ENCODE data around the gene WDR33.
"Not testable (repeated sequence)": the region's sequence is repeated elsewhere in the genome, so short reads cannot be mapped to it uniquely, and the experiment has no call there.

WDR33 gene

DNA sequence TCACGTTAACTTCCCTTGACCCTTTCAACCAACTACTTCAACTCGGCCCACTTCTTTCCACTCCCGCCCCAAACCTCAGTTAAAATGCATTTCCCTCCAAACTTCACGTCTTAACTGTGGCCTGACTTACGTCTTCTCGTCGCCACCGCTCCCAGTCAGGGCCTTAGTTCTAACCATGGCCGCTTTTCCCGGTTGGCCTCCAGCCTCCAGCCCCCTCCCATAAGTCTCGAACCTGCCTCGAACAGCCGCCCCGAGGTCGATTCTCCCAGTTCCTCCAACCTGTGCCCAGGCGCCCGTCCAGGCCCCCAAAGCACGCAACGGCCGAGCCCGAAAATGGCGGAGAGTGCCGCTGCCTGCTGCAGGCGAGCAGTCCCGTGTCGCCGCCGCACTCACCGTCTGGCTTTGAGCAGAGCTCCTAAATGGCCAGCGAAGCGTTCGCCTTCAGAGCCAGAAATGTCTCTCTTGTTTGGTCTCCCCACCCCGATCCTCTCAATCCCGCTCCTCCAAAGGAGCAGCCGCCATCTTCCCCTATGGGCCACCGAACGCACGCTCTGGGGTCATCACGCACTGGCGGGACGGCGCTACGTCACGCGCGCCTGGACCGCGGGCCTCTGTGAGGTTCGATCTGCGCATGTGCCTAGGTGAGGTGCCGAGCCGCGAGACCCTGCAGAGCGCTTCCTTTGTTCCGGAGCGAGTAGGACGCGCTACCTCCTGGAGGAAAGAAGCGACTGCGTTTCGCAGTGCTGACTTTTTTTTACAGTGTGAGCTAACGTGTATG lies at the start of gene WDR33:
WDR33 (minus strand) TSS at position 553 of the 778 bp plus-strand sequence. CDS start 40,190 bp downstream, outside the sequence.
- DNase-seq (ENCODE audit: low read depth in 2 of 2), result peak; percentile 91

DNA sequence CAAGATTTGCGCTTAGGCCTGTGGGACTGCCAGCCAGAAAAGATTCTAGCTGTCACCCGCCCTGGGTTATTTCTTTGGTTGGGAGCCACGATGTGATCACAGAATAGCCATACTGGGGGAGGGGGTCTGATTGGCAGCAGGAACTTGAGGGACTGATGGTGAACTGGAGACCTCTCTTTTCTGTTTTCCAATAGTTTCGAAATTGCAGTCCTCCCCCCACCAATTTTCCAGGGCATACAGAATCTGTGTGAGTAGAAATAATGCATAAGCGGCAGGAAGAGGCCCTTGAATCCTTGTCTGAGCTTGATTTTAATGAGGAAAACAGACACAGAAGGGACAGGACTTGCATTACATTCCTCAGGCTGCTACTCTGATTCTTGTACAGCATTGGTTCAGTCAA lies 49.2 kb upstream of the WDR33 start:
- DNase-seq (ENCODE audit: low read depth in 2 of 2), result no peak

- DNase-seq (ENCODE audit: low read depth in 2 of 2), result peak; percentile 7 to 45
These were observed 48.7 kb upstream of the WDR33 start for GRCh38 chr2:127859712-127860085.

DNA sequence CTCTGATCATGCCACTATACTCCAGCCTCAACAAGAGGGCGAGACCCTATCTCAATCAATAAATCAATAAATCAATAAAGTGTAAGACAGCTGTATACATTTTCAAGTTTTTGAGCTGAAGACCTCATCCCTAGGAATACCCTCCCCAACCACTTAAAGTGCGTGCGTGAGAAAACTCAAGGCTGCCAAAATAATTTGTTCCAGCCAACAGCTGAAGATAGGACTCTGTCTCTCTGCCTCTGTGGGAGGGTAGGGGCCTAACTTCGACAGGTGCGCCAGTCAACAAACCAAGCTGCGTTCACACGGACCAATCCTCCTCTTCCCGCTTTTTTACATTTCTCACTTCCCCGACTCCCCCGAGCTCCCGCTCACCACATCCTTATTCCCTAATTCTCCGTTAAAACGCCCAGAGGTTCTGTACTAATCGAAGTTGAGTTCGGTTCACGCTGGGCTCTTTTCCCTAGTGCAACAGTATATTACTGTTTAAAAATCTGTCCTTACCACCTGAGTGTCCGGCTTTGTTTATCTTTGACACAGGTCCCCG lies 46.4 kb upstream of the WDR33 start:
- no peak for DNase-seq (ENCODE audit: low read depth in 2 of 2)

- DNase-seq (ENCODE audit: low read depth in 2 of 2), result no peak
These were observed 42.7 kb upstream of the WDR33 start for GRCh38 chr2:127853671-127854070.

- DNase-seq (ENCODE audit: low read depth in 2 of 2), result no peak
These were observed 41.4 kb upstream of the WDR33 start for GRCh38 chr2:127852388-127852787.

- no peak for DNase-seq (ENCODE audit: low read depth in 2 of 2)
These were observed 37.0 kb upstream of the WDR33 start for GRCh38 chr2:127847931-127848330.

DNA sequence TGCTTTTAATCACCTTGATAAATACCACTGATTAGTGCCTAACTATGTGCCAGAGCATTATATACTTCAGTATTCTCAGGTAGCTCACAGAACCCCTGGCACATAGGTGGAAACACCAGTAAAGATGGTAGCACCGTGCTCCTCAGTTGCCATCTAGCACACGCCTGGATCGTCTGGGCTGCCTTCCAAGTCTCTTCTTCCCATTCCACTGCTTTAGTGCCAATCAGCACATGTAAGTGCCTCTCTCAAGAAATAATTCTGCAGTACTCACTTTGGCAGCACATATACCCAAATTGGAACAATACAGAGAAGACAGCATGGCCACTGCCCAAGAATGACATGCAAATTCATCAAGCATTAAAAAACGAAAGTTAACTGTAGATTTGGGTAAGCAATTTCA lies 34.0 kb upstream of the WDR33 start:
- DNase-seq (ENCODE audit: low read depth in 2 of 2), result no peak

DNA sequence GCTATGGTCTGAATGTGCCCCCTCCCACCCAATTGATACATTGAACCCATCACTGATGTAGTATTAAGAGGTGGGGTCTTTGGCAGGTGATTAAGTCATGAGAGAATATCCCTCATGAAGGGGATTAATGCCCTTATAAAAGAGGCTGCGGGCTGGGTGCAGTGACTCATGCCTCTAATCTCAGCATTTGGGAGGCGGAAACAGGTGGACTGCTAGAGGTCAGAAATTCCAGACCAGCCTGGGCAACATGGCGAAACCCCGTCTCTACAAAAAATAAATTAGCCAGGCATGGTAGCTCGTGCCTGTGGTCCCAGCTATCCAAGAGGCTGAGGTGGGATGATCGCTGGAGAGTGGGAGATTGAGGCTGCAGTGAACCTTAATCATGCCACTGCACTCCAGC lies 32.7 kb upstream of the WDR33 start:
- DNase-seq (ENCODE audit: low read depth in 2 of 2), result no peak

GRCh38 chr2:127841466-127842178 lies 30.7 kb upstream of the WDR33 start:
- no peak for DNase-seq (ENCODE audit: low read depth in 2 of 2)

GRCh38 chr2:127840893-127841292 lies 29.9 kb upstream of the WDR33 start:
- no peak for DNase-seq (ENCODE audit: low read depth in 2 of 2)

- no peak for DNase-seq (ENCODE audit: low read depth in 2 of 2)
These were observed 24.0 kb upstream of the WDR33 start for GRCh38 chr2:127834951-127835350.

DNA sequence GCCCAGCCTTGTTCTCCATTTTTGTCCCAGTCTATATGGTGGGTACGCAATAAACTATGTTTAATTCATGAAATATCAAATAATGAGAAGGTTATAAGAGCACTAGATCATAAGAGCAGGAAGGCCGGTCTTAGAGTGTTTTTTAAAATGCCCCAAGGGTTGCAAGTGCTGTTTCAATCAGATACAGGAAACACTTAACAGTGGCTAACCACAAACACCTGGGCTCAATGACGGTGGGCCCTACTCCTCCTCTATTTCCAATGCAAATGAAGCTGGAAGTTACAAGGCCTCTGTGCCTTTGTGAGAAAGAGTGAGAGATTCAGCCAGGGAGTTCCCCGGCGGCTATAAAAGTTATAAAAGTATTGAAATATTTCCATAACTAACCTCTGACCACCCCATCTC lies 18.9 kb upstream of the WDR33 start:
- peak; percentile 20 to 21 for DNase-seq (ENCODE audit: low read depth in 2 of 2)

DNA sequence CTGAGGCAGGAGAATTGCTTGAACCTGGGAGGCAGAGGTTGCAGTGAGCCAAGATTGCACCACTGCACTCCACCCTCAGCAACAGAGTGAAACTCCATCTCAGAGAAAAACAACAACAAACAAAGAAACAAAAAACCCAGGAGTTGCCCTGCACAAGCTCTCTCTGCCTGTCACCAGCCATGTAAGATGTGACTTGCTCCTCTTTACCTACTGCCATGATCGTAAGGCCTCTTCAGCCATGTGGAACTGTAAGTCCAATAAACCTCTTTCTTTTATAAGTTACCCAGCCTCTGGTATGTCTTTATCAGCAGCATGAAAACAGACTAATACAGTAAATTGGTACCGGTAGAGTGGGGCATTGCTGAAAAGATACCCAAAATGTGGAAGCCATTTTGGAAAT lies 15.7 kb upstream of the WDR33 start:
- not testable (repeated sequence) for DNase-seq (ENCODE audit: low read depth in 2 of 2)

DNA sequence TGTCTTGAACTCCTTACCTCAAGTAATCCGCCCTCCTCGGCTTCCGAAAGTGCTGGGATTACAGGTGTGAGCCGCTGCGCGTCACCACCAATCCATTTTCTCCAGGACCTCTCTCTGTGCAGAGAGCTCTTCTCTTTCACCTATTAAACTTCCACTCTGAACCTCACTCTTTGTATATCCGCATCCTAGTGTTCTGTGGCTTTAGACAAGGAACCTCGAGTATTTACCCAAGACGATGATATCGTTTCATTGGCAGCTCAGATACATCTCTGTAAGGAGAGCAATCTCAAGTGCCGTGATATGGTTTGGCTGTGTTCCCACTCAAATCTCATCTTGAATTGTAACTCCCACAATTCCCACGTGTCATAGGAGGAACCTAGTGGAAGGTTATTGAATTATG lies 15.1 kb upstream of the WDR33 start:
- DNase-seq (ENCODE audit: low read depth in 2 of 2), result no peak

- no peak for DNase-seq (ENCODE audit: low read depth in 2 of 2)
These were observed 9.2 kb upstream of the WDR33 start for GRCh38 chr2:127820080-127820668.

DNA sequence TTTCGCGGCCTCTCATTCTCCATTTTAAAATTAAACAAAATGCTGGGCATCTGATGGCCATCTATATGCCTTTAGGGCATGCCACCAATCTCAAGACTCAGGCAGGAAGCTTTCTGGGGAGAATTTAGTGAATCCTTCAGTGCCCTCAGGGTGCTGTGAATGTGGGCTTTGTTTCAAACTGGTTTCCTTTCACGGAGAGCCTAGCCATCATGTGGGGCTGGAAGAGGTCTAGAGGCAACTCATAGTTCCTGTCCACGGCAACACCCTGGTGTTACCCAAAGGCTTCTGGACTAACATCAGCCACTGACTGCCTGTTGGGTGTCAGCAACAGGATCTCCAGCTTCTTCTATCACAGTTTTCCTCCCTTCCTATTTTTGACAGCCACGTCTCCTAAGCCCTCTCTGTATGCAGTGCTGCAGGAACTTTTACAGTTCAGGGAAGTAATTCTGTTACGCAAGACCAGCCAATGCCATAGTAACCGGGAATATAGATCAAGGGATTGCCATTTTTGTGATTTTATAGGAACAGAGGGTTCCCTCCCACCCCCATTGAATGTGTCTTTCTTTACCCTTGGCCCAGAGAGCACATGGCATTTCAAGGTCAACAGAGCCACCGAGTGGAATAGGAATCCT lies 7.9 kb upstream of the WDR33 start:
- DNase-seq (ENCODE audit: low read depth in 2 of 2), result no peak

GRCh38 chr2:127818241-127818640 lies 7.3 kb upstream of the WDR33 start:
- no peak for DNase-seq (ENCODE audit: low read depth in 2 of 2)

- no peak for DNase-seq (ENCODE audit: low read depth in 2 of 2)
These were observed 3.7 kb upstream of the WDR33 start for GRCh38 chr2:127814677-127815076.

GRCh38 chr2:127812441-127812840 lies 1.5 kb upstream of the WDR33 start:
- DNase-seq (ENCODE audit: low read depth in 2 of 2), result not testable (repeated sequence)

GRCh38 chr2:127811397-127812321 lies 688 bp upstream of the WDR33 start:
- no peak for DNase-seq (ENCODE audit: low read depth in 2 of 2)

All from stimulated activated CD8-positive, alpha-beta memory T cell treated with anti-CD3 and anti-CD28 coated beads, Interleukin-2, amount 100 ng/mL, for 1 hour (primary cell).